ENCODE measurements around the gene SBNO1. TPM values are rescaled to one million over a fixed set of nuclear protein-coding genes. Genes with fewer than 3 reads are reported as not detected.
"Not testable (repeated sequence)": the region's sequence is repeated elsewhere in the genome, so short reads cannot be mapped to it uniquely, and the experiment has no call there.

SBNO1 gene
- polyA plus RNA-seq, 3 donors: 5.6 to 16.9 (median 11.4) TPM

DNA sequence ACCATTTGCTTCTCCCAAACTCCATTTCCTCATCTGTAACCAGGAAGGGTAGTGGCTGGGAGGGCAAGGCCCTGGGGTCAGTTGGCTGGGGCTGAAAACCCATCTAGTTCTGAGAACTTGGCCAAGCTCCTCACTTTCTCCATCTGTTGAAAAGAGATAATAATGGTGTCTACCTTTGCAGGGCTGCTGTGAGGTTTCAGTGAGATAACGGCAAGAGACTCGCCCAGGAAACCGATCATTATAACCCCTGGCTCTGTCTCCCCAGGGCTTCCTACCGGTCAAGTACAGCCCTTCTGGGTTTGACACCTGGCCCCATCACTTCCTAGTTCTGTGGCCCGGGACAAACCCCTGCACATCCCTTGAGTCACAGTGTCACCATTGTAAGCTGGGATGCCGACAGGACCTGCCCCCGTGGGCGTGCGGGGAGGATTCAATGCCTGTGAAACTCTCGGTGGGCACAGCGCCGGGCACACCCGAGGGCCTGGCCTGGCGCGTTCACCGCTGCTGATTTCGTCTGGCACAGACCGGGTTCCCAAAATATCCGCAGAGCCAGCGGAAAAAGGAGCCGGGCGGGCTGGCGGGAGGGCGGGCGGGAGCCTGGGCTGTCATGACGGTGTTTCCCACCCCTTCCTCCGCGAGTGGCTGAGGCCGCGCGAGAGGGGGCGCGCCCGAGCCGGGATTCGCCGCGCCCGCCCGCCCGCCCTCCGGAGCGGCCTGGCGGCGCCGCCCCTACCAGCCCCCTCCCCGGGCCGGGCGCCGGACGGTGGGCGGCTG is 23.7 kb upstream of the SBNO1 start:
- TF ChIP-seq, protein P1, sequence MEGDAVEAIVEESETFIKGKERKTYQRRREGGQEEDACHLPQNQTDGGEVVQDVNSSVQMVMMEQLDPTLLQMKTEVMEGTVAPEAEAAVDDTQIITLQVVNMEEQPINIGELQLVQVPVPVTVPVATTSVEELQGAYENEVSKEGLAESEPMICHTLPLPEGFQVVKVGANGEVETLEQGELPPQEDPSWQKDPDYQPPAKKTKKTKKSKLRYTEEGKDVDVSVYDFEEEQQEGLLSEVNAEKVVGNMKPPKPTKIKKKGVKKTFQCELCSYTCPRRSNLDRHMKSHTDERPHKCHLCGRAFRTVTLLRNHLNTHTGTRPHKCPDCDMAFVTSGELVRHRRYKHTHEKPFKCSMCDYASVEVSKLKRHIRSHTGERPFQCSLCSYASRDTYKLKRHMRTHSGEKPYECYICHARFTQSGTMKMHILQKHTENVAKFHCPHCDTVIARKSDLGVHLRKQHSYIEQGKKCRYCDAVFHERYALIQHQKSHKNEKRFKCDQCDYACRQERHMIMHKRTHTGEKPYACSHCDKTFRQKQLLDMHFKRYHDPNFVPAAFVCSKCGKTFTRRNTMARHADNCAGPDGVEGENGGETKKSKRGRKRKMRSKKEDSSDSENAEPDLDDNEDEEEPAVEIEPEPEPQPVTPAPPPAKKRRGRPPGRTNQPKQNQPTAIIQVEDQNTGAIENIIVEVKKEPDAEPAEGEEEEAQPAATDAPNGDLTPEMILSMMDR (IDR thresholded peaks at IDR 0.05): peak; percentile 8
- peak; percentile 46 to 76 (median 51) for DNase-seq
- Histone ChIP-seq H2AFZ (ENCODE audit: insufficient read depth, low read depth, low read length, poor library complexity, severe bottlenecking) (peak overlapping the region; percentile 88), H3K4me3 (replicated peaks in 1 of 3; ENCODE audit: low read depth in 2 of 3, low read length in 3 of 3) (peak overlapping the region; percentile 79 to 93 (median 89)), H3K4me1 (ENCODE audit: control insufficient read depth in 1 of 2, insufficient read depth in 2 of 2, low read length in 2 of 2) (peaks cover 53 to 65% of the 10 kb centered on the region in 2 donors), H4K20me1 (ENCODE audit: insufficient read depth, low read length) (peaks cover 35% of the 10 kb centered on the region), H3K9me3 (replicated peaks in 1 of 2; ENCODE audit: control insufficient read depth in 1 of 2, insufficient read depth in 1 of 2, low read length in 2 of 2) (no peaks in the 10 kb centered on the region), H3K36me3 (replicated peaks in 1 of 2; ENCODE audit: control insufficient read depth in 1 of 2, insufficient read depth in 2 of 2, low read length in 2 of 2) (peaks cover 4 to 9% of the 10 kb centered on the region in 2 donors), H3K79me2 (ENCODE audit: insufficient read depth, low read length) (peaks cover 74% of the 10 kb centered on the region), H3K4me2 (replicated peaks; ENCODE audit: extremely low read depth, low read length, poor library complexity, severe bottlenecking) (peak overlapping the region; percentile 88), H3K27me3 (ENCODE audit: control insufficient read depth in 2 of 2, insufficient read depth in 2 of 2, low read length in 2 of 2) (no peaks in the 10 kb centered on the region), H3K27ac (ENCODE audit: low read depth in 1 of 2, low read length in 2 of 2) (peak overlapping the region; percentile 75 to 85), H3K9ac (ENCODE audit: insufficient read depth, low read length, poor library complexity, severe bottlenecking) (peak overlapping the region; percentile 61)
- Mint-ChIP-seq H3K27ac (peak overlapping the region; percentile 88 to 93 (median 91)), H3K36me3 (peaks cover 8 to 13% of the 10 kb centered on the region in 2 donors), H3K27me3 (ENCODE audit: low read depth in 3 of 3) (peaks cover 0 to 6% (median 0%) of the 10 kb centered on the region in 3 donors), H3K4me3 (peak overlapping the region; percentile 89 to 90), H3K9me3 (no peaks in the 10 kb centered on the region), H3K4me1 (peaks cover 57% of the 10 kb centered on the region)
- intact Hi-C loops (cut with micrococcal nuclease): loop anchor here (5.0 kb wide), 1 partner anchor 44 kb away; no protein-coding TSS in a partner anchor
- WGBS (ENCODE audit: insufficient coverage): 0% methylated on average over 39 of the region's 52 CpGs

DNA sequence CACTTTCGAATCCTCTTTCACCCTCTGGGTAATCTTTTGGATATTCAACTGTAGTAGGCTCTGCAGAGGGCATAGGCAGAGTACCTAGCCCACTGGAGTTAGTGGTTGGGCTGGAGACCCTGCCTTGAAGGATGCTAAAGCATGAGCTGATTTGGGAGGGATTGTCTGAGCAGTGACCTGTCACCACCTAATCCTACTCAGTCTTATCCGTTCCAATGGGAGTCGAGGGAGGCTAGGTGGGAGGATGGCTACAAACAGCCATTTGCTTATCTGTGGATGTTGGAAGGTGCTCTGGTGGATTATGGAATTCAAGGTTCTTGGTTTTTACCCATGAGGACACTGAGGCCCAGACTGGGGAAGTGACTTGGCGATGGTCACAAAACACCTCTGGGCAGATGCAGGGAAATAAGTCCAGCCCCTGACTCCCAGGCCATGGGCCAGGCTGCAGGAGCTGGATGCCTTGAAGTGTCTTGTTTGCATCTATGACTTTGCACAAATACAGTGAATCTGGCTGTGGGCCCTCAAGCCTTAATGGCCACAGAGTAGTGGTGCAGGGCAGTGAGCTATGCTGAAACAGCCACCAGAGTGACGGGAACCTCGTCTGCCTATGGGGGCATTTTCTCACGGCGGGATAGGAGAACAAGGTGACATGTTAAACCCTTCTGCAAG is 23.0 kb upstream of the SBNO1 start:
- intact Hi-C loops (cut with micrococcal nuclease): loop anchor here (5.0 kb wide), 1 partner anchor 45 kb away; no protein-coding TSS in a partner anchor
- Histone ChIP-seq H3K4me1 (ENCODE audit: control insufficient read depth in 1 of 2, insufficient read depth in 2 of 2, low read length in 2 of 2) (peaks cover 53 to 64% of the 10 kb centered on the region in 2 donors), H3K79me2 (ENCODE audit: insufficient read depth, low read length) (peaks cover 67% of the 10 kb centered on the region), H4K20me1 (ENCODE audit: insufficient read depth, low read length) (peaks cover 30% of the 10 kb centered on the region), H3K9me3 (replicated peaks in 1 of 2; ENCODE audit: control insufficient read depth in 1 of 2, insufficient read depth in 1 of 2, low read length in 2 of 2) (no peaks in the 10 kb centered on the region), H3K4me2 (replicated peaks; ENCODE audit: extremely low read depth, low read length, poor library complexity, severe bottlenecking) (peak overlapping the region; percentile 88), H3K4me3 (replicated peaks in 1 of 3; ENCODE audit: low read depth in 2 of 3, low read length in 3 of 3) (peak overlapping the region; percentile 79 to 93 (median 89)), H2AFZ (ENCODE audit: insufficient read depth, low read depth, low read length, poor library complexity, severe bottlenecking) (peak overlapping the region; percentile 88), H3K27me3 (ENCODE audit: control insufficient read depth in 2 of 2, insufficient read depth in 2 of 2, low read length in 2 of 2) (no peaks in the 10 kb centered on the region), H3K36me3 (replicated peaks in 1 of 2; ENCODE audit: control insufficient read depth in 1 of 2, insufficient read depth in 2 of 2, low read length in 2 of 2) (peaks cover 4 to 9% of the 10 kb centered on the region in 2 donors), H3K27ac (ENCODE audit: low read depth in 1 of 2, low read length in 2 of 2) (peak overlapping the region; percentile 75 to 85), H3K9ac (ENCODE audit: insufficient read depth, low read length, poor library complexity, severe bottlenecking) (peak overlapping the region; percentile 61)
- Mint-ChIP-seq H3K27ac (peak overlapping the region; percentile 88 to 93 (median 91)), H3K27me3 (ENCODE audit: low read depth in 3 of 3) (peaks cover 0 to 6% (median 0%) of the 10 kb centered on the region in 3 donors), H3K4me3 (peak overlapping the region; percentile 89 to 90), H3K4me1 (peaks cover 51% of the 10 kb centered on the region), H3K9me3 (no peaks in the 10 kb centered on the region), H3K36me3 (peaks cover 7 to 10% of the 10 kb centered on the region in 2 donors)
- WGBS (ENCODE audit: insufficient coverage): 100% methylated on average over 2 of the region's 8 CpGs
- TF ChIP-seq, protein P1 (IDR thresholded peaks at IDR 0.05): no peak
- DNase-seq: peak in 2 of 3 donors; percentile 12 to 24

DNA sequence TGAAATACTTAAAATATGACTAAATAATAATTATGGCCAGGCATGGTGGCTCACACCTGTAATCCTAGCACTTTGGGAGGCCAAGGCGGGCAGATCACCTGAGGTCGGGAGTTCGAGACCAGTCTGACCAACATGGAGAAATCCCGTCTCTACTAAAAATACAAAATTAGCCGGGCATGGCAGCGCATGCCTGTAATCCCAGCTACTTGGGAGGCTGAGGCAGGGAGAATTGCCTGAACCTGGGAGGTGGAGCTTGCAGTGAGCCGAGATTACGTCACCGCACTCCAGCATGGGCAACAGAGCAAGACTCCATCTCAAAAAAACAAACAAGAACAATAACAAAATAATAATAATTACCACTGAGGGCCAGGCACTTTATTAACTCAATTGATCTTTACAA is 20.9 kb upstream of the SBNO1 start:
- WGBS (ENCODE audit: insufficient coverage): 100% methylated on average over 2 of the region's 9 CpGs
- not testable (repeated sequence) for H3K9me3 ChIP-seq (replicated peaks in 1 of 2; ENCODE audit: control insufficient read depth in 1 of 2, insufficient read depth in 1 of 2, low read length in 2 of 2); H3K27me3 Mint-ChIP-seq (ENCODE audit: low read depth in 3 of 3); H3K4me3 ChIP-seq (replicated peaks in 1 of 3; ENCODE audit: low read depth in 2 of 3, low read length in 3 of 3); H3K36me3 ChIP-seq (replicated peaks in 1 of 2; ENCODE audit: control insufficient read depth in 1 of 2, insufficient read depth in 2 of 2, low read length in 2 of 2); H3K9ac ChIP-seq (ENCODE audit: insufficient read depth, low read length, poor library complexity, severe bottlenecking); H3K9me3 Mint-ChIP-seq; H2AFZ ChIP-seq (ENCODE audit: insufficient read depth, low read depth, low read length, poor library complexity, severe bottlenecking); H3K36me3 Mint-ChIP-seq; H4K20me1 ChIP-seq (ENCODE audit: insufficient read depth, low read length); H3K27ac Mint-ChIP-seq; H3K4me2 ChIP-seq (replicated peaks; ENCODE audit: extremely low read depth, low read length, poor library complexity, severe bottlenecking); H3K27ac ChIP-seq (ENCODE audit: low read depth in 1 of 2, low read length in 2 of 2); DNase-seq; H3K27me3 ChIP-seq (ENCODE audit: control insufficient read depth in 2 of 2, insufficient read depth in 2 of 2, low read length in 2 of 2); H3K4me3 Mint-ChIP-seq
- Histone ChIP-seq H3K4me1 (ENCODE audit: control insufficient read depth in 1 of 2, insufficient read depth in 2 of 2, low read length in 2 of 2) (peaks cover 36 to 43% of the 10 kb centered on the region in 2 donors), H3K79me2 (ENCODE audit: insufficient read depth, low read length) (peaks cover 54% of the 10 kb centered on the region)
- intact Hi-C loops (cut with micrococcal nuclease): loop anchor here (2.0 to 5.0 kb wide), 2 partner anchors 21 to 47 kb away; partner anchors contain the start of gene SBNO1 (in 1 of the 2)
- H3K4me1 Mint-ChIP-seq: peaks cover 35% of the 10 kb centered on the region

All from CD14-positive monocyte (primary cell).